Dendritic cell treated with granulocyte-macrophage colony-stimulating factor and Interleukin-4, amounts not matched to agents 40 ng/mL and 50 ng/mL, for 4 days (primary cell): Measurements from ENCODE around the gene SCAF8.

ENCODE experiments used
- H3K27ac Mint-ChIP-seq: one replicate; pipeline ENCODE4 v1.8.0; 2022; ENCODE audit warnings: mild to moderate bottlenecking, mixed read lengths
- H3K27me3 Mint-ChIP-seq: one replicate; pipeline ENCODE4 v1.8.0; 2022; ENCODE audit warnings: mild to moderate bottlenecking, mixed read lengths
- H3K36me3 Mint-ChIP-seq: one replicate; pipeline ENCODE4 v1.8.0; 2022; ENCODE audit warnings: low read depth, mixed read lengths
- H3K4me1 Mint-ChIP-seq: one replicate; pipeline ENCODE4 v1.8.0; 2022; ENCODE audit warnings: low read depth, mixed read lengths
- H3K4me3 Mint-ChIP-seq: one replicate; pipeline ENCODE4 v1.8.0; 2022; ENCODE audit warnings: mild to moderate bottlenecking, moderate library complexity, mixed read lengths
- H3K9me3 Mint-ChIP-seq: one replicate; pipeline ENCODE4 v1.8.0; 2022; ENCODE audit warnings: mixed read lengths
- intact Hi-C: fragments of 100-400 bp; cut with micrococcal nuclease; formaldehyde crosslinking; loops from one replicate; pipeline ENCODE4 v1.15.0; 2022

SCAF8 gene, protein sequence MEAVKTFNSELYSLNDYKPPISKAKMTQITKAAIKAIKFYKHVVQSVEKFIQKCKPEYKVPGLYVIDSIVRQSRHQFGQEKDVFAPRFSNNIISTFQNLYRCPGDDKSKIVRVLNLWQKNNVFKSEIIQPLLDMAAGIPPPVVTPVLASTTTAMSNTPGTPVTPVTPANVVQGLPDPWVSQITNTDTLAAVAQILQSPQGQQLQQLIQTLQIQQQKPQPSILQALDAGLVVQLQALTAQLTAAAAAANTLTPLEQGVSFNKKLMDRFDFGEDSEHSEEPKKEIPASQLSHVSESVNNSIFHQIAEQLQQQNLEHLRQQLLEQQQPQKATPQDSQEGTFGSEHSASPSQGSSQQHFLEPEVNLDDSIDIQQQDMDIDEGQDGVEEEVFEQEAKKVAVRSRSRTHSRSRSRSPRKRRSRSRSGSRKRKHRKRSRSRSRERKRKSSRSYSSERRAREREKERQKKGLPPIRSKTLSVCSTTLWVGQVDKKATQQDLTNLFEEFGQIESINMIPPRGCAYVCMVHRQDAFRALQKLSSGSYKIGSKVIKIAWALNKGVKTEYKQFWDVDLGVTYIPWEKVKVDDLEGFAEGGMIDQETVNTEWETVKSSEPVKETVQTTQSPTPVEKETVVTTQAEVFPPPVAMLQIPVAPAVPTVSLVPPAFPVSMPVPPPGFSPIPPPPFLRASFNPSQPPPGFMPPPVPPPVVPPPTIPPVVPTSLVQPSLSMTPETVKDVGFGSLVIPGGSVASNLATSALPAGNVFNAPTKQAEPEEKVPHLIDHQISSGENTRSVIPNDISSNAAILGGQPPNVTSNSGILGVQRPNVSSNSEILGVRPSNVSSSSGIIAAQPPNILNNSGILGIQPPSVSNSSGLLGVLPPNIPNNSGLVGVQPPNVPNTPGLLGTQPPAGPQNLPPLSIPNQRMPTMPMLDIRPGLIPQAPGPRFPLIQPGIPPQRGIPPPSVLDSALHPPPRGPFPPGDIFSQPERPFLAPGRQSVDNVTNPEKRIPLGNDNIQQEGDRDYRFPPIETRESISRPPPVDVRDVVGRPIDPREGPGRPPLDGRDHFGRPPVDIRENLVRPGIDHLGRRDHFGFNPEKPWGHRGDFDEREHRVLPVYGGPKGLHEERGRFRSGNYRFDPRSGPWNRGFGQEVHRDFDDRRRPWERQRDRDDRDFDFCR (N-terminal part only)

DNA sequence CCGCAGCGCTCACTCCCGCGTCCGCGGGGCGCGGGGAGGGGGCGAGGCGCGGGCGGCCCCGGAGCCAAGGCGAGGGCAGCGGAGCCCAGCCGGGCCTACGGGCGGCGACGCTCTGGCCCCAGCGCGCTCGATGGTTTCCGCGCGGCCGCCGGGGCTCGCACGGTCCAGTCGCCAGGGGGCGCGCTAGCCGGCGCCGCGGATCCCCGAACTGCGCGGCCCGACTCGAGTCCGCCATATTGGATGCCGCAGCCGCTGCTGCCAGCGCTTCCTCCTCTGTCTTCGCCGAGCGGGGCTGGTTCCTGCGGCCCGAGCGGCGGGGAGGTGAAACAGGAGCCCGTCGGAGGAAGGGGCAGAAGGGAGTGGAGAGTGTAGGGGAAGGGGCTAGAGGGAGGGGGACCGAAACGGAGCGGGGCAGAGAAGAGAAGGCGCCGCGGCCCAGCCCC lies at the start of gene SCAF8:
TSS of gene SCAF8 (plus strand) at position 234 of the 443 bp plus-strand sequence. CDS start 485 bp downstream, outside the sequence.
- no peaks in the 10 kb centered on the region for H3K9me3 Mint-ChIP-seq
- H3K27me3 Mint-ChIP-seq, result peaks cover 3% of the 10 kb centered on the region
- H3K27ac Mint-ChIP-seq, result peak within 1 kb of the TSS; percentile 99
- peaks cover 42% of the 10 kb centered on the region for H3K36me3 Mint-ChIP-seq
- peaks cover 39% of the 10 kb centered on the region for H3K4me1 Mint-ChIP-seq
- H3K4me3 Mint-ChIP-seq, result peak within 1 kb of the TSS; percentile 94
- intact Hi-C loops, result loop anchor here (1.0 to 10.0 kb wide), 3 partner anchors 58 to 378 kb away; partner anchors contain the start of gene IPCEF1

- no peaks in the 10 kb centered on the region for H3K9me3 Mint-ChIP-seq
- peaks cover 17% of the 10 kb centered on the region for H3K27me3 Mint-ChIP-seq
- no peaks in the 10 kb centered on the region for H3K36me3 Mint-ChIP-seq
- H3K4me1 Mint-ChIP-seq, result peaks cover 11% of the 10 kb centered on the region
- intact Hi-C loops, result no loop called here
- no peak overlapping the region for H3K27ac Mint-ChIP-seq
- no peak overlapping the region for H3K4me3 Mint-ChIP-seq
Measured at GRCh38 chr6:154683756-154684523, 49.3 kb upstream of the SCAF8 start.

DNA sequence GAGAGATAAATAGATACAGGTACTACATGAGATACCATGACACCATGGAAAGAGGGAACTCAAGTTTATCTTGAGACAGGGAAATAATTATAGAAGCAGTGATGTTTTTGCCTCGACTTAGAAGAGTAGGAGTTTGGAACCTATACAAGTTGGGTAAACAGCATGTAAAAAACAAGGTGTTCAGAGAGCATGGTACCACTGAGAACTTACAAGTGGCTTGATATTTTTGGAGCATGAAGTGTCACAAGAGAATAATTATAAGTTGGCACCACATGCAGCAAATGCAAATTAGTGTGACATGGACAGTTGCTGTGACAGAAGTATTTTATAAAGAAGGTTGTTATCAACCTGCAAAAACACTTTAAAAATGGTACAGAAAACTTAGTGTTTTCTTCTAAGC lies 47.1 kb upstream of the SCAF8 start:
- no peak overlapping the region for H3K27ac Mint-ChIP-seq
- H3K36me3 Mint-ChIP-seq, result no peaks in the 10 kb centered on the region
- no peak overlapping the region for H3K4me3 Mint-ChIP-seq
- no peaks in the 10 kb centered on the region for H3K9me3 Mint-ChIP-seq
- H3K27me3 Mint-ChIP-seq, result peaks cover 16% of the 10 kb centered on the region
- intact Hi-C loops, result no loop called here
- peaks cover 11% of the 10 kb centered on the region for H3K4me1 Mint-ChIP-seq

GRCh38 chr6:154689493-154690255 lies 43.5 kb upstream of the SCAF8 start:
- no peaks in the 10 kb centered on the region for H3K4me1 Mint-ChIP-seq
- H3K36me3 Mint-ChIP-seq, result no peaks in the 10 kb centered on the region
- intact Hi-C loops, result no loop called here
- no peaks in the 10 kb centered on the region for H3K9me3 Mint-ChIP-seq
- H3K27ac Mint-ChIP-seq, result no peak overlapping the region
- H3K4me3 Mint-ChIP-seq, result no peak overlapping the region
- peaks cover 2% of the 10 kb centered on the region for H3K27me3 Mint-ChIP-seq

- H3K27me3 Mint-ChIP-seq, result peaks cover 2% of the 10 kb centered on the region
- no peaks in the 10 kb centered on the region for H3K9me3 Mint-ChIP-seq
- H3K27ac Mint-ChIP-seq, result no peak overlapping the region
- H3K36me3 Mint-ChIP-seq, result no peaks in the 10 kb centered on the region
- H3K4me3 Mint-ChIP-seq, result no peak overlapping the region
- H3K4me1 Mint-ChIP-seq, result no peaks in the 10 kb centered on the region
- intact Hi-C loops, result no loop called here
Measured at GRCh38 chr6:154690857-154691256, 42.4 kb upstream of the SCAF8 start.

- no peak overlapping the region for H3K4me3 Mint-ChIP-seq
- H3K4me1 Mint-ChIP-seq, result peaks cover 5% of the 10 kb centered on the region
- intact Hi-C loops, result no loop called here
- H3K9me3 Mint-ChIP-seq, result no peaks in the 10 kb centered on the region
- H3K27me3 Mint-ChIP-seq, result no peaks in the 10 kb centered on the region
- no peaks in the 10 kb centered on the region for H3K36me3 Mint-ChIP-seq
- H3K27ac Mint-ChIP-seq, result no peak overlapping the region
Measured at GRCh38 chr6:154696661-154697060, 36.6 kb upstream of the SCAF8 start.

GRCh38 chr6:154703124-154703523 lies 30.1 kb upstream of the SCAF8 start:
- Mint-ChIP-seq H3K27ac (no peak overlapping the region), H3K4me3 (no peak overlapping the region), H3K36me3 (no peaks in the 10 kb centered on the region), H3K4me1 (peaks cover 1% of the 10 kb centered on the region), H3K9me3 (no peaks in the 10 kb centered on the region), H3K27me3 (no peaks in the 10 kb centered on the region)
- intact Hi-C loops, result no loop called here

DNA sequence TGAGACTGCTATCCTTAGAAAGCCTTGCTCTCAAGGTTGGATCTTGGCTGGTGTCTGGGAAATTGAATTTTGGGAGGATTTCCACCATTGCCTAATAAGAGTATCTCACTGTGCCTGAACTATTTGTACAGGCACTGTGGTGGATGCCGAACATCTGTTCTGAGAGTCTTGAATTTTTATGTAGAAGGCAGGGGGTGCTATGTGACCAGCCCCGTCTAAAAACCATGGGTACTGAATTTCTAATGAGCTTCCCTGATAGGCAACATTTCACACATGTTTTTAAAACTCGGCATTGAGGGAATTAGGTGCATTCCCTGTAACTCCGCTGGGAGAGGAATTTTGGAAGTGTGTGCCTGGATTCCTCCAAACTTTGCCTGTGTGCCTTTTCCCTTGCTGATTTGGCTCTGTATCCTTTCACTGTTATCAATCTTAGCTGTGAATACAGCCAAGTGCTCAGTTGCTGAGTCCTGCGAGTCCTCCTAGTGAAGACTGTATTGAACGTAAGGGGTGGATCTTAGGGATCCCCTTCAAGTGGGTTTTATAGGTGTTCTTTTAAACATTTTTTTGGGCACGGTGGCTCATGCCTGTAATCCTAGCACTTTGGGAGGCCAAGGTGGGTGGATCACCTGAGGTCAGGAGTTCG lies 27.6 kb upstream of the SCAF8 start:
- no peaks in the 10 kb centered on the region for H3K4me1 Mint-ChIP-seq
- intact Hi-C loops, result no loop called here

DNA sequence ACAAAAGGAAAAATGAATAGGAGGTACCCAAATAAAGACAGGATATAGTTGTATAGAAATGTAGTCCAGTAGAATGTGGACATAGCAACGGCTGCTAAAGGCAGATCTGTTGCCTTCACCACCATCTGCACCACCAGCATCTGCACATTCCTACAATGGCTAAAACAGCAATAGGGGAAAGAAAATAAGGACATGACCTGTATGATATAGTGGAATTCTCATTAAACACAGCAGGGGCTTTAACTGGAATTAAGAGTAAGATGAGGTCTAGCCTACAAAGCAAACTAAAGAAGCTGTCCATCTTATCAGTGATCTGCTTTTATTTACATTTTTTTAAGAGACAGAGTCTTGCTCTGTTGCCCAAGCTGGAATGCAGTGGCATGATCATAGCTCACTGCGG lies 26.8 kb upstream of the SCAF8 start:
- H3K9me3 Mint-ChIP-seq, result no peaks in the 10 kb centered on the region
- intact Hi-C loops, result no loop called here
- H3K27me3 Mint-ChIP-seq, result no peaks in the 10 kb centered on the region
- no peaks in the 10 kb centered on the region for H3K4me1 Mint-ChIP-seq
- H3K4me3 Mint-ChIP-seq, result no peak overlapping the region
- no peaks in the 10 kb centered on the region for H3K36me3 Mint-ChIP-seq
- no peak overlapping the region for H3K27ac Mint-ChIP-seq

More for the DNA sequence above, 27.6 kb upstream of the SCAF8 start:
- Mint-ChIP-seq H3K4me3 (no peak overlapping the region), H3K9me3 (no peaks in the 10 kb centered on the region), H3K27me3 (no peaks in the 10 kb centered on the region), H3K27ac (no peak overlapping the region), H3K36me3 (no peaks in the 10 kb centered on the region)

DNA sequence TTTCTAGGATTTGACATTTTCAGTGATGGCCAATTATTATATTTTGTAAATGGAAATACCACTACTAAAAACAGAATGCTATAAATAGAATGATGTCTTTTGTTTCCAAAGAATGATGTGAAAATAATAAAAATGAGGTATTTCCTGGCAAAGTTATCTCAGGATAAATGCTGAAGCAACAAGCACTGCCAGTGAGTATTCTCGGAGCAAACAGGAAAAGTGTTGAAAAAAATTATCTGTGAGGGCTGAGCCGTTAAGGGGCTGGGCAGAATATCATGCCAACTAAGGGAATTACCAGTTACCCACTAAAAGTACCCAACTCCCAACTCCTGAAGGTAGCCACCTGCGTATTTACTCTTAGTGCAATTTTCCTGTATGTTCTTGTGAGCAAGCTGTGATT lies 23.6 kb upstream of the SCAF8 start:
- no peaks in the 10 kb centered on the region for H3K36me3 Mint-ChIP-seq
- intact Hi-C loops, result no loop called here
- no peaks in the 10 kb centered on the region for H3K9me3 Mint-ChIP-seq
- H3K4me1 Mint-ChIP-seq, result peaks cover 9% of the 10 kb centered on the region
- H3K27me3 Mint-ChIP-seq, result no peaks in the 10 kb centered on the region
- H3K27ac Mint-ChIP-seq, result no peak overlapping the region
- no peak overlapping the region for H3K4me3 Mint-ChIP-seq

GRCh38 chr6:154710689-154711088 lies 22.5 kb upstream of the SCAF8 start:
- Mint-ChIP-seq H3K4me3 (no peak overlapping the region), H3K36me3 (no peaks in the 10 kb centered on the region), H3K9me3 (no peaks in the 10 kb centered on the region), H3K4me1 (peaks cover 14% of the 10 kb centered on the region), H3K27me3 (no peaks in the 10 kb centered on the region), H3K27ac (no peak overlapping the region)
- intact Hi-C loops, result no loop called here

GRCh38 chr6:154715446-154715845 lies 17.8 kb upstream of the SCAF8 start:
- Mint-ChIP-seq H3K36me3 (no peaks in the 10 kb centered on the region), H3K4me1 (peaks cover 20% of the 10 kb centered on the region), H3K27me3 (peaks cover 1% of the 10 kb centered on the region), H3K9me3 (peaks cover 18% of the 10 kb centered on the region), H3K27ac (no peak overlapping the region), H3K4me3 (no peak overlapping the region)
- intact Hi-C loops, result no loop called here
